Mammary epithelial cell (primary cell): Measurements from ENCODE around the gene IL36G.

Experiments
- CTCF ChIP-seq, 2 donors: IDR thresholded peaks in 1 of 2; conservative IDR thresholded peaks in 1 of 2; 2 replicates each; pipeline ENCODE4 v1.5.1; 2011 to 2012; ENCODE audit warnings: inconsistent platforms in 2 of 2, low read length in 2 of 2, mild to moderate bottlenecking in 2 of 2, control low read depth in 1 of 2, low read depth in 1 of 2; ENCODE audit not compliant: insufficient read depth in 1 of 2; ENCODE audit errors: extremely low read depth in 1 of 2
- EZH2 ChIP-seq: IDR thresholded peaks from 2 replicates; pipeline ENCODE4 v1.6.1; 2012; ENCODE audit warnings: low read length, inconsistent platforms, borderline replicate concordance

GRCh38 chr2:112972423-112973086 lies 5.3 kb upstream of the IL36G start:
- TF ChIP-seq CTCF (conservative IDR thresholded peaks at IDR 0.05 in 1 of 2, IDR thresholded peaks at IDR 0.05 in 1 of 2; ENCODE audit: extremely low read depth in 1 of 2, insufficient read depth in 1 of 2, low read depth in 1 of 2, low read length in 2 of 2) = no peak
- TF ChIP-seq EZH2 = no peak
